Heart left ventricle (tissue), 16 donors: ENCODE results near the gene DDX10. TPM values are rescaled to one million over a fixed set of nuclear protein-coding genes. Genes with fewer than 3 reads are reported as not detected.

Experiments
- ATAC-seq, 4 donors: fragments of 200-7000 bp; cut with Tn5 transposase; one replicate each; pipeline ENCODE4 v1.9.1; 2020 to 2022; ENCODE audit warnings: moderate library complexity in 4 of 4, mild to moderate bottlenecking in 3 of 4, moderate number of reproducible peaks in 1 of 4
- DNase-seq, 5 donors: peaks; one replicate each; pipeline ENCODE4 v3.0.0-alpha.2; 2020
- H3K27ac ChIP-seq, 12 donors: fragments of 200-600 bp; sonication (generic) in 4 of 12; one replicate each; pipeline versions ENCODE4 v1.5.0 to v1.8.0; 2016 to 2022; ENCODE audit warnings: mild to moderate bottlenecking in 2 of 12
- H3K27me3 ChIP-seq, 9 donors: fragments of 200-600 bp; sonication (generic) in 2 of 9; one replicate each; pipeline versions ENCODE4 v1.5.1 to v1.8.0; 2016 to 2022; ENCODE audit warnings: mild to moderate bottlenecking in 3 of 9
- H3K36me3 ChIP-seq, 9 donors: fragments of 200-600 bp; sonication (generic) in 2 of 9; one replicate each; pipeline versions ENCODE4 v1.5.0 to v1.8.0; 2018 to 2022; ENCODE audit warnings: mild to moderate bottlenecking in 2 of 9
- H3K4me1 ChIP-seq, 12 donors: fragments of 200-600 bp; sonication (generic) in 4 of 12; one replicate each; pipeline versions ENCODE4 v1.5.0 to v1.8.0; 2016 to 2022; ENCODE audit warnings: mild to moderate bottlenecking in 3 of 12
- H3K4me3 ChIP-seq, 12 donors: fragments of 200-600 bp; sonication (generic) in 4 of 12; one replicate each; pipeline versions ENCODE4 v1.5.0 to v1.8.0; 2017 to 2022; ENCODE audit warnings: mild to moderate bottlenecking in 9 of 12, moderate library complexity in 4 of 12
- H3K9me3 ChIP-seq, 12 donors: fragments of 200-600 bp; sonication (generic) in 4 of 12; one replicate each; pipeline versions ENCODE4 v1.5.0 to v1.8.0; 2016 to 2022; ENCODE audit warnings: mild to moderate bottlenecking in 1 of 12
- CTCF ChIP-seq, 12 donors: fragments of 200-600 bp; sonication (generic) in 4 of 12; IDR thresholded peaks; one replicate each; pipeline versions ENCODE4 v1.5.0 to v1.8.0; 2018 to 2022; ENCODE audit warnings: antibody characterized with exemption in 12 of 12, mild to moderate bottlenecking in 5 of 12
- POLR2A ChIP-seq, 2 donors: fragments of 450-650 bp; IDR thresholded peaks; one replicate each; pipeline ENCODE4 v1.6.1; 2017; ENCODE audit warnings: antibody characterized with exemption in 2 of 2, mild to moderate bottlenecking in 2 of 2, moderate library complexity in 2 of 2
- WGBS, 4 donors: extraction: QIAGEN DNeasy Blood & Tissue Kit in 2 of 4; methylation state at CpG; one replicate each; pipeline versions ENCODE4 v1.1.5 to v1.1.7; 2013 to 2018; 5-methylcytosine and 5-hydroxymethylcytosine counted together
- intact Hi-C, 10 donors: fragments of 100-400 bp; cut with DNase I; formaldehyde crosslinking; loops; one replicate each; pipeline versions ENCODE4 v1.11.1 to v1.14.2; 2022
- polyA plus RNA-seq, 2 donors: library from polyadenylated mRNA; stranded (reverse); fragments of 200-250 nt; gene quantifications; one replicate each; pipeline ENCODE4 v1.2.3, GENCODE V29; 2013
- total RNA-seq, 9 donors: library from RNA; depleted of rRNA in 2 of 9; stranded (reverse); fragments of >200 nt in 2 of 9; fragmentation: NEBNext Ultra II Directional in 3 of 9; extraction: Animal tissue kit (Norgen Biotek cat#: 25700) in 3 of 9; gene quantifications; one replicate each; pipeline versions ENCODE4 v1.1.0 to v1.2.4, GENCODE V29; 2016 to 2023
- donor health status: ischemic (EF 13 %, LVEDD 7.1; RV severe dilation, severe dysfunction).
- donor health status: healthy with polysubstance abuse.
- donor health status: DM: no; HTN: yes; CAD: no.
- donor health status: DM: no; HTN: no; CAD: no.
- donor health status: ischemic (EF 25% LVEDD 6.9; RV normal size, moderate dysfunction).
- donor health status: ischemic (EF 25% LVEDD 5.7; RV mildly dilated, moderate dysfunction).
- donor health status: healthy.
- donor health status: DM: yes; HTN: yes; CAD: no.
- donor health status: ischemic (EF 35%, LVEDD 5.7; RV mildly dilated, moderate dysfunction).
- donor health status: nonischemic (EF 11% LVEDD 7.7; RV severe dilation, severe dysfunction).
- donor health status: DM: yes; HTN: yes; CAD: no.
- donor health status: PGD.
- donor health status: ischemic (EF 29% LVEDD 5.4; RV normal size, mild dysfunction).
- donor health status: nonischemic (EF 23%, LVEDD 6.1; RV moderate dilation, normal function).

Gene DDX10
- total and polyA plus RNA-seq, 11 donors, result 8.3 to 17.2 (median 12.1) TPM

- H3K36me3 ChIP-seq, result no peaks in the 10 kb centered on the region
- peaks cover 0 to 6% (median 0%) of the 10 kb centered on the region in 12 donors for H3K9me3 ChIP-seq
- no peak for TF ChIP-seq CTCF (IDR thresholded peaks at IDR 0.05)
- H3K4me3 ChIP-seq, result no peak overlapping the region
- ATAC-seq (no peak), DNase-seq (no peak)
- intact Hi-C loops, result no loop called here
- H3K27me3 ChIP-seq, result no peaks in the 10 kb centered on the region
- 81 to 93% (median 90%) methylated on average over 1 to 2 of the region's 2 CpGs for WGBS, 4 donors
- no peak overlapping the region for H3K27ac ChIP-seq
- H3K4me1 ChIP-seq, result no peaks in the 10 kb centered on the region
Measured at GRCh38 chr11:108628812-108629211, 36.1 kb upstream of the DDX10 start.

- peaks cover 0 to 6% (median 0%) of the 10 kb centered on the region in 12 donors for H3K9me3 ChIP-seq
- H3K4me3 ChIP-seq, result no peak overlapping the region
- peaks cover 0 to 3% (median 0%) of the 10 kb centered on the region in 9 donors for H3K27me3 ChIP-seq
- H3K36me3 ChIP-seq, result no peaks in the 10 kb centered on the region
- no peaks in the 10 kb centered on the region for H3K4me1 ChIP-seq
- no peak for DNase-seq
- 76 to 83% (median 77%) methylated on average over 1 to 3 of the region's 3 CpGs; no CpG with 5 or more reads in 1 of the 4 donors for WGBS, 4 donors
- ATAC-seq, result no peak
- H3K27ac ChIP-seq, result no peak overlapping the region
- intact Hi-C loops, result no loop called here
- no peak for TF ChIP-seq CTCF (IDR thresholded peaks at IDR 0.05)
Measured at GRCh38 chr11:108629274-108629673, 35.6 kb upstream of the DDX10 start.

GRCh38 chr11:108632041-108632704 is 32.7 kb upstream of the DDX10 start:
- no peak for TF ChIP-seq POLR2A (IDR thresholded peaks at IDR 0.05)
- TF ChIP-seq CTCF (IDR thresholded peaks at IDR 0.05), result no peak
- H3K9me3 ChIP-seq, result peaks cover 0 to 6% (median 0%) of the 10 kb centered on the region in 12 donors
- no peaks in the 10 kb centered on the region for H3K36me3 ChIP-seq
- H3K27ac ChIP-seq, result no peak overlapping the region
- DNase-seq (no peak), ATAC-seq (no peak)
- WGBS, 4 donors, result 60 to 78% (median 66%) methylated on average over 2 of the region's 2 CpGs
- intact Hi-C loops, result loop anchor here in 1 of 10 donors (2.0 kb wide), 1 partner anchor 25 kb away; no protein-coding TSS in a partner anchor
- peaks cover 0 to 7% (median 0%) of the 10 kb centered on the region in 9 donors for H3K27me3 ChIP-seq
- no peak overlapping the region for H3K4me3 ChIP-seq
- H3K4me1 ChIP-seq, result no peaks in the 10 kb centered on the region

GRCh38 chr11:108635106-108635505 is 29.8 kb upstream of the DDX10 start:
- H3K9me3 ChIP-seq, result no peaks in the 10 kb centered on the region
- H3K36me3 ChIP-seq, result no peaks in the 10 kb centered on the region
- no peaks in the 10 kb centered on the region for H3K4me1 ChIP-seq
- DNase-seq (no peak), ATAC-seq (no peak)
- H3K27ac ChIP-seq, result no peak overlapping the region
- TF ChIP-seq POLR2A (IDR thresholded peaks at IDR 0.05) (no peak), CTCF (IDR thresholded peaks at IDR 0.05) (no peak)
- H3K27me3 ChIP-seq, result peaks cover 0 to 7% (median 0%) of the 10 kb centered on the region in 9 donors
- intact Hi-C loops, result no loop called here
- no peak overlapping the region for H3K4me3 ChIP-seq
